HepG2 (cell line): ENCODE results near the gene DDAH2. TPM values are rescaled to one million over a fixed set of nuclear protein-coding genes. Genes with fewer than 3 reads are reported as not detected.

Source experiments
- AKAP8 ChIP-seq: sonication (generic); formaldehyde crosslinking; IDR thresholded peaks from 2 replicates; pipeline ENCODE4 v1.5.1; 2020; ENCODE audit warnings: mild to moderate bottlenecking, missing genetic modification reagents
- CENPX ChIP-seq: sonication (generic); formaldehyde crosslinking; IDR thresholded peaks from 2 replicates; pipeline ENCODE4 v1.9.0; 2021; ENCODE audit warnings: mild to moderate bottlenecking, missing genetic modification reagents, moderate library complexity
- CREB1 ChIP-seq, 2 experiments: fragments of 450-650 bp in 1 of 2; IDR thresholded peaks; 2 replicates each; pipeline ENCODE4 v1.6.1; 2016 to 2017; ENCODE audit warnings: control low read depth in 1 of 2, mild to moderate bottlenecking in 1 of 2, missing compliant biosample characterization in 1 of 2, missing genetic modification characterization in 1 of 2
- FLYWCH1 ChIP-seq: sonication (generic); formaldehyde crosslinking; IDR thresholded peaks from 2 replicates; pipeline ENCODE4 v1.8.1; 2023; ENCODE audit warnings: mild to moderate bottlenecking, missing genetic modification reagents
- HDAC6 ChIP-seq: fragments of 200-600 bp; sonication (generic); IDR thresholded peaks from 2 replicates; pipeline ENCODE4 v1.7.0; 2017; ENCODE audit warnings: mild to moderate bottlenecking, antibody characterized with exemption, low read length, low read depth
- HMGA1 ChIP-seq: sonication (generic); formaldehyde crosslinking; conservative IDR thresholded peaks from 2 replicates; pipeline ENCODE4 v1.4.0; 2020; ENCODE audit warnings: missing genetic modification reagents
- IRF2 ChIP-seq: IDR thresholded peaks from 2 replicates; pipeline ENCODE4 v1.6.1; 2018; ENCODE audit warnings: missing genetic modification reagents, missing compliant biosample characterization
- KDM6A ChIP-seq: IDR thresholded peaks from 2 replicates; pipeline ENCODE4 v1.6.1; 2016; ENCODE audit warnings: low read depth
- MTA3 ChIP-seq: sonication (generic); formaldehyde crosslinking; IDR thresholded peaks from 2 replicates; pipeline ENCODE4 v1.4.0; 2020; ENCODE audit warnings: missing genetic modification reagents
- NFIC ChIP-seq: IDR thresholded peaks from 2 replicates; pipeline ENCODE4 v1.6.1; 2012; ENCODE audit warnings: mild to moderate bottlenecking, low read length, inconsistent platforms
- NFRKB ChIP-seq: fragments of 450-650 bp; IDR thresholded peaks from 2 replicates; pipeline ENCODE4 v1.6.1; 2017
- POLR2A ChIP-seq, 2 experiments: IDR thresholded peaks; 2 replicates each; pipeline ENCODE4 v1.6.1; 2011; ENCODE audit warnings: low read depth in 2 of 2, low read length in 2 of 2, mild to moderate bottlenecking in 1 of 2, moderate library complexity in 1 of 2; ENCODE audit not compliant: insufficient read depth in 1 of 2
- RCOR2 ChIP-seq: IDR thresholded peaks from 2 replicates; pipeline ENCODE4 v1.6.1; 2016; ENCODE audit warnings: missing biosample characterization, missing genetic modification reagents
- REPIN1 ChIP-seq: sonication (generic); formaldehyde crosslinking; IDR thresholded peaks from 2 replicates; pipeline ENCODE4 v1.8.0; 2022; ENCODE audit warnings: missing genetic modification reagents, low read depth, mild to moderate bottlenecking, borderline replicate concordance
- SYNCRIP ChIP-seq: fragments of 200-400 bp; formaldehyde crosslinking; IDR thresholded peaks from 2 replicates; pipeline ENCODE4 v1.6.1; 2018; ENCODE audit warnings: mild to moderate bottlenecking, low read depth, low read length; ENCODE audit not compliant: insufficient read depth
- ZNF253 ChIP-seq: sonication (generic); formaldehyde crosslinking; IDR thresholded peaks from 2 replicates; pipeline ENCODE4 v1.8.0; 2022; ENCODE audit warnings: mild to moderate bottlenecking, missing genetic modification reagents, borderline replicate concordance
- ZNF468 ChIP-seq: sonication (generic); formaldehyde crosslinking; IDR thresholded peaks from 2 replicates; pipeline ENCODE4 v1.8.0; 2022; ENCODE audit warnings: mild to moderate bottlenecking, moderate library complexity, missing genetic modification reagents
- ZNF605 ChIP-seq: sonication (generic); formaldehyde crosslinking; IDR thresholded peaks from 2 replicates; pipeline ENCODE4 v1.8.0; 2022; ENCODE audit warnings: mild to moderate bottlenecking, missing genetic modification reagents
- ZNF790 ChIP-seq: sonication (generic); formaldehyde crosslinking; IDR thresholded peaks from 2 replicates; pipeline ENCODE4 v1.8.0; 2022; ENCODE audit warnings: missing genetic modification reagents, mild to moderate bottlenecking, borderline replicate concordance
- ZNF841 ChIP-seq: sonication (generic); formaldehyde crosslinking; IDR thresholded peaks from 2 replicates; pipeline ENCODE4 v1.8.1; 2023; ENCODE audit warnings: missing genetic modification reagents, borderline replicate concordance
- polyA plus RNA-seq, 8 experiments: library from polyadenylated mRNA; depleted of rRNA in 3 of 8; stranded (reverse) in 7 of 8; unstranded in 1 of 8; fragments of >200 nt; fragmentation: Illumina TruSeq in 4 of 8; extraction: Trizol in 4 of 8; gene quantifications; 2 replicates each; pipeline versions ENCODE4 v1.2.1 to v1.2.3, GENCODE V29; 2011 to 2016; ENCODE audit warnings: low read depth in 4 of 8, missing spikeins in 1 of 8, mixed read lengths in 1 of 8; ENCODE audit not compliant: insufficient read depth in 1 of 8
- total RNA-seq, 5 experiments: library from RNA; depleted of rRNA; stranded (reverse); fragments of >200 nt; fragmentation: Illumina TruSeq; extraction: Trizol; gene quantifications; 2 replicates each; pipeline ENCODE4 v1.2.3, GENCODE V29; 2016; ENCODE audit warnings: low read depth in 1 of 5
- TF ChIP-seq, protein P1 (sequence below): sonication (generic); formaldehyde crosslinking; IDR thresholded peaks from 2 replicates; pipeline ENCODE4 v1.4.0; 2020; ENCODE audit warnings: low read depth, missing genetic modification reagents
- TF ChIP-seq, protein P2 (sequence below): sonication (generic); formaldehyde crosslinking; IDR thresholded peaks from 2 replicates; pipeline ENCODE4 v1.5.1; 2020; ENCODE audit warnings: mild to moderate bottlenecking, missing genetic modification reagents, moderate library complexity
- TF ChIP-seq, protein P3 (sequence below): sonication (generic); formaldehyde crosslinking; IDR thresholded peaks from 2 replicates; pipeline ENCODE4 v1.9.0; 2021; ENCODE audit warnings: missing genetic modification reagents, mild to moderate bottlenecking, borderline replicate concordance
- TF ChIP-seq, protein P4 (sequence below): conservative IDR thresholded peaks from 2 replicates; pipeline ENCODE4 v1.6.1; 2018; ENCODE audit warnings: missing genetic modification reagents

The DDAH2 gene
- total and polyA plus RNA-seq, 2 of the 13 experiments (the other 11 are each of a cell fraction or from before 2014, with no cell fraction given) = 16.4 to 21.1 TPM

- TF ChIP-seq, protein P1, sequence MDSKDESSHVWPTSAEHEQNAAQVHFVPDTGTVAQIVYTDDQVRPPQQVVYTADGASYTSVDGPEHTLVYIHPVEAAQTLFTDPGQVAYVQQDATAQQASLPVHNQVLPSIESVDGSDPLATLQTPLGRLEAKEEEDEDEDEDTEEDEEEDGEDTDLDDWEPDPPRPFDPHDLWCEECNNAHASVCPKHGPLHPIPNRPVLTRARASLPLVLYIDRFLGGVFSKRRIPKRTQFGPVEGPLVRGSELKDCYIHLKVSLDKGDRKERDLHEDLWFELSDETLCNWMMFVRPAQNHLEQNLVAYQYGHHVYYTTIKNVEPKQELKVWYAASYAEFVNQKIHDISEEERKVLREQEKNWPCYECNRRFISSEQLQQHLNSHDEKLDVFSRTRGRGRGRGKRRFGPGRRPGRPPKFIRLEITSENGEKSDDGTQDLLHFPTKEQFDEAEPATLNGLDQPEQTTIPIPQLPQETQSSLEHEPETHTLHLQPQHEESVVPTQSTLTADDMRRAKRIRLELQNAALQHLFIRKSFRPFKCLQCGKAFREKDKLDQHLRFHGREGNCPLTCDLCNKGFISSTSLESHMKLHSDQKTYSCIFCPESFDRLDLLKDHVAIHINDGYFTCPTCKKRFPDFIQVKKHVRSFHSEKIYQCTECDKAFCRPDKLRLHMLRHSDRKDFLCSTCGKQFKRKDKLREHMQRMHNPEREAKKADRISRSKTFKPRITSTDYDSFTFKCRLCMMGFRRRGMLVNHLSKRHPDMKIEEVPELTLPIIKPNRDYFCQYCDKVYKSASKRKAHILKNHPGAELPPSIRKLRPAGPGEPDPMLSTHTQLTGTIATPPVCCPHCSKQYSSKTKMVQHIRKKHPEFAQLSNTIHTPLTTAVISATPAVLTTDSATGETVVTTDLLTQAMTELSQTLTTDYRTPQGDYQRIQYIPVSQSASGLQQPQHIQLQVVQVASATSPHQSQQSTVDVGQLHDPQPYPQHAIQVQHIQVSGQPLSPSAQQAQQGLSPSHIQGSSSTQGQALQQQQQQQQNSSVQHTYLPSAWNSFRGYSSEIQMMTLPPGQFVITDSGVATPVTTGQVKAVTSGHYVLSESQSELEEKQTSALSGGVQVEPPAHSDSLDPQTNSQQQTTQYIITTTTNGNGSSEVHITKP (CRISPR knock-in tag) = 0 out of 2 replicates have a peak, but pooled peaks have one; percentile 46
- TF ChIP-seq, protein P2, sequence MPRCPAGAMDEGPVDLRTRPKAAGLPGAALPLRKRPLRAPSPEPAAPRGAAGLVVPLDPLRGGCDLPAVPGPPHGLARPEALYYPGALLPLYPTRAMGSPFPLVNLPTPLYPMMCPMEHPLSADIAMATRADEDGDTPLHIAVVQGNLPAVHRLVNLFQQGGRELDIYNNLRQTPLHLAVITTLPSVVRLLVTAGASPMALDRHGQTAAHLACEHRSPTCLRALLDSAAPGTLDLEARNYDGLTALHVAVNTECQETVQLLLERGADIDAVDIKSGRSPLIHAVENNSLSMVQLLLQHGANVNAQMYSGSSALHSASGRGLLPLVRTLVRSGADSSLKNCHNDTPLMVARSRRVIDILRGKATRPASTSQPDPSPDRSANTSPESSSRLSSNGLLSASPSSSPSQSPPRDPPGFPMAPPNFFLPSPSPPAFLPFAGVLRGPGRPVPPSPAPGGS (CRISPR knock-in tag) = no peak
- TF ChIP-seq SYNCRIP (no peak), ZNF605 (CRISPR knock-in tag) (no peak), MTA3 (CRISPR knock-in tag) (no peak), ZNF253 (no peak), CREB1 (IDR thresholded peaks at IDR 0.05) (no peak), CREB1 (CRISPR knock-in tag; IDR thresholded peaks at IDR 0.05) (no peak), NFIC (no peak), HDAC6 (no peak), ZNF841 (CRISPR knock-in tag) (no peak), FLYWCH1 (CRISPR knock-in tag) (no peak), KDM6A (no peak), NFRKB (no peak), CENPX (CRISPR knock-in tag) (no peak), AKAP8 (CRISPR knock-in tag) (no peak), POLR2A (IDR thresholded peaks at IDR 0.05; ENCODE audit: insufficient read depth in 1 of 2, low read depth in 2 of 2, low read length in 2 of 2) (no peak), REPIN1 (CRISPR knock-in tag) (peak; percentile 46; the same call in 1 of the 2 replicates), RCOR2 (CRISPR knock-in tag) (no peak), HMGA1 (CRISPR knock-in tag) (no peak), IRF2 (peak; percentile 80), ZNF790 (CRISPR knock-in tag) (no peak), ZNF468 (no peak)
- TF ChIP-seq, protein P3, sequence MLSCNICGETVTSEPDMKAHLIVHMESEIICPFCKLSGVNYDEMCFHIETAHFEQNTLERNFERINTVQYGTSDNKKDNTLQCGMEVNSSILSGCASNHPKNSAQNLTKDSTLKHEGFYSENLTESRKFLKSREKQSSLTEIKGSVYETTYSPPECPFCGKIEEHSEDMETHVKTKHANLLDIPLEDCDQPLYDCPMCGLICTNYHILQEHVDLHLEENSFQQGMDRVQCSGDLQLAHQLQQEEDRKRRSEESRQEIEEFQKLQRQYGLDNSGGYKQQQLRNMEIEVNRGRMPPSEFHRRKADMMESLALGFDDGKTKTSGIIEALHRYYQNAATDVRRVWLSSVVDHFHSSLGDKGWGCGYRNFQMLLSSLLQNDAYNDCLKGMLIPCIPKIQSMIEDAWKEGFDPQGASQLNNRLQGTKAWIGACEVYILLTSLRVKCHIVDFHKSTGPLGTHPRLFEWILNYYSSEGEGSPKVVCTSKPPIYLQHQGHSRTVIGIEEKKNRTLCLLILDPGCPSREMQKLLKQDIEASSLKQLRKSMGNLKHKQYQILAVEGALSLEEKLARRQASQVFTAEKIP (CRISPR knock-in tag) = no peak
- TF ChIP-seq, protein P4, sequence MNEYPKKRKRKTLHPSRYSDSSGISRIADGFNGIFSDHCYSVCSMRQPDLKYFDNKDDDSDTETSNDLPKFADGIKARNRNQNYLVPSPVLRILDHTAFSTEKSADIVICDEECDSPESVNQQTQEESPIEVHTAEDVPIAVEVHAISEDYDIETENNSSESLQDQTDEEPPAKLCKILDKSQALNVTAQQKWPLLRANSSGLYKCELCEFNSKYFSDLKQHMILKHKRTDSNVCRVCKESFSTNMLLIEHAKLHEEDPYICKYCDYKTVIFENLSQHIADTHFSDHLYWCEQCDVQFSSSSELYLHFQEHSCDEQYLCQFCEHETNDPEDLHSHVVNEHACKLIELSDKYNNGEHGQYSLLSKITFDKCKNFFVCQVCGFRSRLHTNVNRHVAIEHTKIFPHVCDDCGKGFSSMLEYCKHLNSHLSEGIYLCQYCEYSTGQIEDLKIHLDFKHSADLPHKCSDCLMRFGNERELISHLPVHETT (CRISPR knock-in tag) = no peak; the same call in 1 of the 2 replicates
Measured at GRCh38 chr6:31769684-31770371, 40.7 kb upstream of the DDAH2 start (continued).
